Measurements from ENCODE around the gene NFRKB.
A peak's percentile ranks its signal among the peaks of the same experiment; 100 is the strongest.

NFRKB gene

DNA sequence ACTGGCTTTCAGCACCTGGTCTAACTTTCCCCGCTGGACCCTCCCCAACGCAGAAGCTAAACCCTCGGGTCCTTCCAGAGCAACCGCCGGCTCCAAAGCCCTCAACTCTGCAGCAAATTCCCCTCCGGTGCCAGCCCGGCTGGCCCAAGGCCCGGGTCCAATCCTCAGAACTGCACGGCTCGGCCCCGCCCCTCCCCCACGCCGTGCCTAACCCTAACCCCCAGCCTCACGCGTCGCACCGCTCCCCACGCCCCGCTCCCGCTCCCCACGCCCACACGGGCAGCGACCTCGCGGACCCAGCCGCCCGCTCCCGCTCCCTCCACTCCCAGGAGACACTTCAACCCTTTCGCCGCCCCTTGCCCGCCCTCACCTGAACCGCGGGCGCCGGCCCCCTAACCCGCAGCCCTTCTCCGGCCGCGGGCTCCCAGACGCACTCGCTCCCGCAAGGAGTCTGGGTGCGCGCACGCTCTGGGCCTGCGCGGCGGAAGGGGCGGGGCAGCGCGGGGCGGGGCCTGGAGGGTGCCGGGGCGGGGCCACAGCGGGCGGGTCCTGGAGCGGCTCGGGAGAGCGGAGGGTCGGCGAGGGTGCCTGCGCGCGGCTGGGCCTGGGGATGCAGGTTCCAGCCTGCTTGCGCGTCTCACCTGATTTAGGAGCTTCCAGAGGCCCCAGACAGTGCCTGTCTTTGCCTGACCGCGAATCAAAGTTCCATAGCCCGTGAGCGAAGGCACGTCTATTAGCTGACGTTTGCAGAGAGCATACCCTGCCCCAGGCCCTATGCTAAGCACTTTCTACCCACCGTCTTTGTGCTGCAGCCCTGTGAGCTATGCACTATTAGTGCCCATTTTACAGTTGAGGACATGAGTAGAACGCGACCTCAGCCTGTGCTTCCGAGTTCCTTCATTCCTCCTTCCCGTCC, at the start of gene NFRKB:
Gene NFRKB, minus strand, starts transcription at position 453 of the 916 bp plus-strand sequence. CDS start 2,729 bp downstream, outside the sequence.
- peak; percentile 83 for DNase-seq

DNA sequence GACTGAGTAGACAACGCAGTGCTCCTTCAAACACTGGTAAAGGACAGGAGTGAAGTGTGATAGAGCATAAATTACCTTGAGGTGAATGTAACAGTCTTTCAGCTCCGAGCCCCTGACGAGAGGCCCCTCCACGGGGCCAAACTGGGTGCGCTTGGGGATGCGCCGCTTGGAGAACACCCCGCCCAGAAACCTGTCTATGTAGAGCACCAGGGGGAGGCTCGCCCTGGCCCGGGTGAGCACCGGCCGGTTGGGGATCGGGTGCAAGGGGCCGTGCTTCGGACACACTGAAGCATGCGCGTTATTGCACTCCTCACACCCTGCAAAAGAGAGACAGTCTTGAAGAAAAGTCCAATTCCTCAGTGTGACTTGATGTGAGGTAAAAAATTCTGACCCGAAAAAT, 49.3 kb upstream of the NFRKB start:
- DNase-seq: no peak

DNA sequence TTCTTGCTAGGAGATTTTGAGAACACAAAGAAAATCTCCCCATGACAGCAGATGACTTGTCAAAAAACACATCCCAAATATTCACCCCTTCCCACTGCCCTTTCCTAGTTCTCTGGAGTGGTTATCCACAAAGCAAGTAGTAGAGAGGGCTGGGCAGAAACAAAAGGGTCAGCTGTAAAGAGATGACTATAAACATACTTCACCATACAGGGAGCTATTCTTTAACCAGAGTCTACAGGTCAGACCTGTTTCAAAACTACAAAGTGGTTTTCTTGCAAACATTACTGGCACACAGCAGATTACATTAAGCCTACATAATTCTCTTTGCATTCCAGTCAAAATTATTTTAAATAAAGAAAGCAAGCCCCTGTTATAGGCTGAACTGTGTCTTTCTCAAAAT, 47.7 kb upstream of the NFRKB start:
- no peak for DNase-seq

DNA sequence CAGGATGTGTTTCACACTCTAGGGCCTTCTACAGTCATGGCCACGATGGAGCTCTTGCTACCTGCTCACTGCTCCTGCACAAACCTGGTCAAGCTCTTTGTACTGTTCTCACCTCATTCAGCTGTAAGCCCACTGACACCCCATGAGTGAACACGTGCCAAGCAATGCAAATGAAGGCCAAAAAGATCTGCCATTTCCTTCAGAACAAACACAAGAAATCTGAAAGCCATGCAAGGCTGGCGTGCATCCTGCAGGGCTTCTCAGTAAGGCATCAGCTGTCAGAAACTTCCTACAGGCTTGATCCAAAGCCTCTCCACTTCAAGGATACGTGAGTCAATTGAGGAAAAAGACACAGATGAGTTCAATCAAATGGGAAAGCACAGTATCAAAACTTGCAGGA, 44.1 kb upstream of the NFRKB start:
- DNase-seq: no peak

DNA sequence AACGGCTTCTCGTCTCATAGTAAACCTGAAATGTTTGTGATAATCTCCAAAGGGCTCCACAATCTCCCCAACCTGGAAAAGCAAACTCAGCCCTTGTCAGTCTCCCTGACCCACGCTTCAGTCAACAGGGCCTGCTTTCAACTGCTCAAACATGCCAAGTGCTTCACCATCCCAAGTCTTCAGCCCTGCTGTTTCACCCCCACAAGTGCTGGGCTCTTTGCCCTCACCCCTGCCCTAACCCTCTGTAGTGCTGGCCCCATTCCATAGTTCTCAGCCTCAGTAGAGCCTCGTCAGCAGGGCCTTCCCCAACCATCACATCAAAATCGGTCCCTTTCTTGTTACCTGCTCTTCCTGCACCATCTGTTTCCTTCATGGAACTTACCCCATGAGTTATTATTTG, 43.4 kb upstream of the NFRKB start:
- DNase-seq: no peak

DNA sequence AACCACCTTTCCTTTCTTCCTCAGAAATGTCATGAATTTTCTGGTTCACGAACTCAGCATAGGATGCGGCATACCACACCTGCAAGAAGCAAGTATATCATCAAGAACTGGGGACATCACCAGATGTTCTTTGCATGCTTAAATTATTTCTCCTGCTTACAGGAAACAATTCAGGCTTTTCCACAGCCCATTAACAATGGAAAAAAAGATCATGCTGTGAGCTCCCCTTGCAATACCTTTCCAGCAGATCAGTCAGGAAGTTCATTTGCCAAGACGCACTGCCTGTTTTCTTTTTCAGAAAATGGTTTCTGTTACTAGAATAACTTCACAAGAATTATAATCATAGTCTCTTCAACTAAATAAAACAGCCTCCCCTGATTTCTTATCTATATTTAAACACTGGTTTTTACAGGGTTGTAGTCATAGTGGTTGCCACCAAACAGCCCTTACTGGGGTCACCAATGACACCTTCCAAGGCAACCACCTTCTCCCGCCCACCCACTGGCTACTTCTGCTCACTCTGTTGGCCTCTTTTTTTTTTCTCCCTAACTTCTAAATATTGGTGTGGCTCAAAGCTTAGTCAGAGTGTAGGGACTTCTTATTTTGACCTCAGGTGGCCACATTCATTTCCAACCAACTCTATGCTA, 42.3 kb upstream of the NFRKB start:
- DNase-seq: no peak

DNA sequence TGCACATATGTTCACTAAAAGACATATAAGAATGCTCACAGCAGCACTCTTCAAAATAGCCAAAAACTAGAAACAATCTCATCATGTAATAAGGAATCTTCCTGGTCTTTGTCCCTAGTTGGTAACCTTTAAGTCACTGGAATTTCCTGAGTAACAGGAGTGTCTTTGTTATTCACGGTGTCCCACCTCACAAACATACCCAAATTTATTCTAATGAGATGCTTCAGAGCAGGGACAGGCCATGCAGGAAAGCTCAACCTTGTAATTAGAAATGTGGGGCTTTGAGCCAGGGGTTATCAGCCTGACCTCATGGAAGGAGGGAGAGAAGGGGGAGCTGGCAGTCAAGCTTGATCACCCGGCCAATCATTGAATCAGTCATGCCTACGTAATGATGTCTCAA, 40.3 kb upstream of the NFRKB start:
- DNase-seq: no peak

DNA sequence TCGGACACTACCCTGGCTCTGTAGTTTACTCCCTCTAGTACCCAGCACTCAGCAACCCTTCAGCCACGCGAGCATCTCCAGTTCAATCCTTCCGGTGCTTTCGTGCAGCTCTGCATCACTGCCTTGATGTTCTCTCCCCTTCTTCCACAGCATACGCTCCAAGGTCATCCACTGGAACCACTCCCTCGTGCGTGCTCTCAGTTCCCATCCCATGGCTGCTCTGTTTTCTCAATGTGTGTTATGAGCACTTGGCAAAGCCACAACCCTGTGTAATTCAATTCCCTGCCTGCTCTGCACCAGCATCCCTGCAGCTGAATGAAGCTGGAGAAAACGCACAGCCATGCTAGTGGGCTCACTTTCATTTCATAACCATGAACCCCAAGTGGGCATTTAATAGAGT, 38.5 kb upstream of the NFRKB start:
- no peak for DNase-seq

DNA sequence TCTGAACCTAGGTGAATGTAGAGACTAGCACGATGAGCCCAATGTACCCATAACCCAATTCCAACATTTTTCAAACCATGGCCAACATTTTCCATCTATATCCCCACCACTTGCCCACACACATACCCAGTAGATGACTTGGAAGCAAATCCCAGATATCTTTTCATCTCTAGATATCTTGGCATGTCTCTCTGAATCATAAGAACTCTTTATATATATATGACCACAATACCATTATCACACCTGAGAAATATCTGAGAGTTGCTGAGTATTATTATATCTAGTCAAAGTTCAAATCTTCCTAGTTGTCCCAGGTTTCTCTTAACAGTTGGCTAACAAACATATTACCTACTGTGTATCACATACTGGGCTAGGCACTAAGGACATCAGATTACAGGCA, 37.9 kb upstream of the NFRKB start:
- no peak for DNase-seq

DNA sequence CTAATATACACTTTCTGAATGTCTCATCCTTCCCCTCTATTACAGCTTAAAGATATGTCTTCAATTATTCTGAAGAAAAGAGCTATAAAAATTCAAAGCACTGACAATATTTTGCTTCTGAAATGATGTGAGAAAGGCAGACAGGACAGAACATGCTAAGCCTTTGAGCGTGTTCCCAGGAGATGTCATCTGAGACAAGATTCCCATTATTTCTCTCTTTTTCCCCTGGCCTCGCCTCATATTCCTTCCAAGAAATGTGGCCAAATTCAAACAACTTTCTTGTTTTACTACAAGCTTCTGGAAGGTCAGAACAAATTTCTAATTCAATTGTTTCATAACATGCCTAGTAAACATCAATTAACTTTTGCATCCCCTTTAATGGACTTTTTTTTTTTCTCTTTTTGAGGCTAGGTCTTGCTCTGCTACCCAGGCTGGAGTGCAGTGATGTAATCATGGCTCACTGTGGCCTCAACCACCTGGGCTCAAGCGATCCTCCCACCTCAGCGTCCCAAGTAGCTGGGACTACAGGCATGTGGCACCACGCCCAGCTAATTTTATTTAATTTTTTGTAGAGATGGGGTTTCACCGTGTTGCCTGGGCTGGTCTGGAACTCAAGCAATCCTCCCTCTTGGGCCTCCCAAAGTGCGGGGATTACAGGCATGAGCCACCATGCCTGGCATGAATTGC, 37.1 kb upstream of the NFRKB start:
- DNase-seq: no peak

DNA sequence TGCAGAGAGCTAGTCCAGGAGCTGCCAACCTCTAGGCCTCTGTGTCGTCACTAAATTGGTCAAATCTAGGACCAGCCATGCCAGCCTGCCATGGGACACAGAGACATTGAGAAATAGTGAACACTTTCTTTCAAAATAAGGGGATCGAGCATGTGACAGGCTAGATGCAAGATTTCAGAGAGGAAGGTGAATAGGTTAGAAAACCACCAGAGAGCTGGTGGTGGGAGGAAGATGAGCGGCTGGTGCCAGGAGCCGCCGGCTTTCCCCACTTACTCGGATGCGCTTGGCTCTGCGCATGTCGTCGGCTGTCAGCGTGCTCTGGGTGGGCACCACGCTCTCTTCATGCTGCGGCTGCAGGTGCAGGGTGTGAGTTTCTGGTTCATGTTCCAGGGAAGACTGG, 35.4 kb upstream of the NFRKB start:
- DNase-seq: no peak

DNA sequence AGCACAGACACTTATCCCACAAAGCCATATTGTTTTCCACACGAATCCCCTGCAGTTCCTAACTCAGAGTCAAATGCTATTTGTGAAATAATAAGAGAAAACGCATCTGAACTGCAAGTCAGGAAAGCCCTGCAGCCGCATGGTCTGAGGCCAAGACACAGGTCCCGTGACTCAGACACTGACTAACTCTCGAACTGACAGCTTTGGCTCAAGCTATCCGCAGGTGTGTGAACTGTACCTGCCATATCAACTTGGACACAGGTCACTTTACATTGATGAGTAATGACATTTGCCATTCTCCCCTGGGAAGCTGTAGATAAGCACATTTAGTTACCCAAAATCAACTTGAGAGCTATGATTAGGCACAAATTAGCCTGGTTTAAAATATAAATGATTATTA, 34.9 kb upstream of the NFRKB start:
- DNase-seq: no peak

DNA sequence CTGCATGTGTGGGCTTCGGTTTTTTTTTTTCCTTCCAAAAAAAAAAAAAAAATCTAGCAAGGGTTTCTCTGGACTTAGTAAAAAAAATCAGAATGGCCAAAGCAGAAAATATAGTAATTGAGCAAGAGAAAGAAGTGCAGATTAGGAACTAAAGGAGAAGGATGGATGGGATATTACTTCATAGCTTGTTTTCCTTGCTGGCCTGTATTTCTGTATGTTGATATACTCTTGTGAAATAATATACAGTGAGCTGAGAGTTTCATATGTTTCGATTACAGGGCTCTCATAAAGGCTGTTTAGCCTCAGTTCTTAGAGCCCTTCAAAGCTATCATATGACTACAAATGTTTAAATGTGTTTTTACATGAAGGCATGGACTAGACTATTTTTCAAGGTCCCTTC, 34.3 kb upstream of the NFRKB start:
- no peak for DNase-seq

DNA sequence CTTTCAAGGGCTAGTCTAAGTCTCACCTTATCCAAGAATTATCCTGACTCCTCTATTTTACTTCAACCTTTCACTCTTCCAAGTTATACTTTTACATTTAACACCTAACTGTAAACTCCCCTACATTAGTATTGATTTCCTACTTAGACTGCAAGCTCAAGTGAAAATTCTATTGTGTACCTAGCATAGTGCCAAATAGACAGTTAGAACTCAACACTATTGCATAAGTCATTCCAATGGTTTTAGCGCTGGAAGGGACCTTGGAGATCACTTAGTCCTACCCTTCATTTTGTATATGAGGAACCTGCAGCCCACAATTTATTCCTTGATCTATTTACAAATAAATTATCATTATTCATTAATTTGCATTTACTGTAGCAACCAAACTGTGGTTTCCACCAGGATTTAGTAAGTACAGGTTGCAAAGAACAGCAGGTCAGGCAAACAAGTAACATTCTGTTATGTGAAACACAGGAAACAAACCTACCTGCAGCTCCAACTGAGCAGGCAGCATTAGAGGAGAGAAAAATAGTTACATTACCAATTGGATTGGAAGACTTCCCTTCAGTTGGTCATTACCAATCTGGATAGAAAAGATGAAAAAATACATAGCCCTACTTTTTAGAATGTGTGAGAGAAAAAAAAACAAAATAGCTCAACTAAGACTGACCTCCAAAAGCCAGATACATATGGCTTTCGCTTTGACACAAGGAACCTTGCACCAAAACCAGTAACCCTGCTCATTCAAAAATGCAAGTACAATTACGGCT, 33.7 kb upstream of the NFRKB start:
- no peak for DNase-seq

DNA sequence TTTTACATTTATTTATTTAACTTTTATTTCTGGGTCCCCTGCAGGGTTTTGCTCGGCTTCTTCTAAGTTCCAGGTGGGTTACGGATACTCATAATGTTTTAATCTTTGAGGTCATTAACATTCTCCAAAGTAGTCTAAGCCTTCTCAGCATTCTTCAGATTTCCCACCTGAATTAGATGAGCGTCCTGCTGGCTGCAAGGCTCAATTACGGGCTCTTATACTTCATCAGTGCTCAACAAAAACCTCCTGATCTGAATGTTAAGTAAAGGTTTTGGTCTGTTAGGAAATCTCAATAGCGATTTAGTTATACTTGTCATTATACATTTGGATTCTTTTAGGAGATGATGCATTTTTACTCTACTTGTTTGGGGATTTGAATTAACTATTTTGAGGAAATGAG, 27.3 kb upstream of the NFRKB start:
- DNase-seq: no peak

DNA sequence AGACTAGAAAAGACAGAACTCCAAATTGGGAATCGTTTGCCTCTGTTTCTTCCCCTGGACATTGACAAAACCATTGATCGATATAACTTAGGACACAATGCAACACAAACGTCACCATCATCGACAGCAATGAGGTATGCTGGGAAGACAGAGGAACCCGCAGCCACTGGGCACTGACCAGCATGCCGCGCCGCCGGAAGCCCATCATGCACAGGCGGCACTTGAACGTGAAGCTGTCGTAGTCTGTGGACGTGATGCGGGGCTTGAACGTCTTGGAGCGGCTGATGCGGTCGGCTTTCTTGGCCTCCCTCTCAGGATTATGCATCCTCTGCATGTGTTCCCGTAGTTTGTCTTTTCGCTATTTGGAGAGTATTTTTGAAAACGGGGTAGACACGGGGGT, 23.0 kb upstream of the NFRKB start:
- DNase-seq: no peak

DNA sequence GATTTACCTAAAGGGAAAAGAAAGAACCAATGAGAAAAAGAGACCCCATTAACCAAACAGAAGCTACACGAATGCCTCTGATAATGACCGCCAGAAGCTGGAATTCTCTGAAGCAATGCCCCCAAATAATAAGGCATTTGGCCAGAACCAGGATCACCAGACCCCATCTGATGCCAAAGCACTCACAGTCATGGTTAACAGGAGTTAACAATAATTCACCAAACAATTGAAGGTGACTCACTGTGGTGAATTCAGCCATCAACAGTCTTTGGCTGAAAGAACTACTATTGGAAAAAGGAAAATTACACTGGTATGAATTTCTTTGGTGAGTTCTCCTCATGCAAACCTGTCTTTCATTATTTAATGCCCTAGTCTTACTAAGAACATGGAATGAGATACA, 21.9 kb upstream of the NFRKB start:
- DNase-seq: no peak

DNA sequence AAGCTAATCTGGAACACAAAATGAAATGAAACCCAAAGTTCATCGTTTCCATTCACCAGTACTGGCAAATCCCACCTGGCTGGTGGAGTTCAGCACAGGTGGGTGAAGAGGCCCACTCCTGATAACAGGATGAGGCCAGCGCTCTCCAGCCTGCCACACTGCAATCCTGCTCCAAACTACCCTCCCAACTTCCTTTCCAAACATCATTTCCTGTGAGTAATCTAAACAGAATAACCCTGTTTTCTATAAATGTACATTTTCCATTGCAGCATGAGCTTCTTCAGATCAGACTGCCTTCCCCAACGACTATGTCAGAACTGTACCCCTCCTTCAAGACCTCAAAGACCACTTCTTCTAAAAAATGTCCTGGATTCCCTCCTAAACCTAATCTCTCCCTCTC, 15.9 kb upstream of the NFRKB start:
- no peak for DNase-seq

DNA sequence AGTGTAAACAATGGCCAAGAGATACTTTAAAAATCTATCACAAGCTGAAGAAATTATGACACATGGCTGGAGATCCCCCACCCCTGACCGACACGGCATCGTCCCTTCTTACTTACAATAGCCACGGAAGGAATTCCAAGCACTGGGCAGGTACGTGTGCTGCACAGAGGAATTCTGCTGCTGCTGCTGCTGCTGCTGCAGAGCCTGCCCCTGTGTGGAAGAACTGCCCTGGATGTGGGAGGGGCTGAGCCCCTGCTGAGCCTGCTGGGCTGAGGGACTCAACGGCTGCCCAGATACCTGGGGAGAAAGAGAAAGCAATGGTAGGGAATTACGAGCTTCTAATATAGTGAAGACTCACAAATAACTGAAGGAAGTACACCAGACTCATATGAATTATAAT, 15.0 kb upstream of the NFRKB start:
- DNase-seq: no peak

DNA sequence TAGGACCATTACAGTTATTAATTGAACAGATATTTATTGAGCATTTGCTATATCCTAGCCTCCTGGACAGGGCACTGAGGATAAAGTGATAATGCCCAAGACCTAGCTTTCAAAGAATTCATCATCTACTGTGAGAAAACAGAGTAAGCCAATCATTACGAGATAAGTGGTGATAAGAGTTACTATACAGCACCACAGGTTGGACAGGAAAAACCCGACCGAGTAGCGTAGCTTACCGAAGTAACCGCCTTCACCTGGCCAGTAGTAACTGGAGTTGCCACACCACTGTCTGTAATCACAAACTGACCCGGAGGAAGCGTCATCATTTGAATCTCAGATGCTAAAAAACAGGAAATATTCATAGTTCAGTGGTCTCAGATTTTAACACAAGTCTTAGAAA, 10.0 kb upstream of the NFRKB start:
- no peak for DNase-seq

DNA sequence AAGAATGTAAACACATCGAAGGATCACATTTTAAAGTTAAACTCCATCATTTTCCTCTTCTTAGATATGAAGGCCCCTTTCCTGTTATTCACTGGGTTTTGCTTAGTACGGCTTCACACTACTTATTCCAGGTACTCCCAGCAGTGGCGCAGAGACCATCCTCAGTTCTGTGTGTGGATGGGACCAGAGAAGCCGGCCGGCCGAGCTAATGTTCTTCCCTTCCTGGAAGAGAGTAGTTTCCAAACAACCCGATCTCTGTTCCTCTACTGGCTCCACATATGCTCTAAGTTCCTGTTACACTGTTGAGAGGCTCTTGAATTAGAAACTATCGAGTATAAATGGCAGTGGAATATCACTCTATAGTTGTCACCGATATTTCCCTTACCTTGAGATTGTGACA, 684 bp upstream of the NFRKB start:
- no peak for DNase-seq

DNA sequence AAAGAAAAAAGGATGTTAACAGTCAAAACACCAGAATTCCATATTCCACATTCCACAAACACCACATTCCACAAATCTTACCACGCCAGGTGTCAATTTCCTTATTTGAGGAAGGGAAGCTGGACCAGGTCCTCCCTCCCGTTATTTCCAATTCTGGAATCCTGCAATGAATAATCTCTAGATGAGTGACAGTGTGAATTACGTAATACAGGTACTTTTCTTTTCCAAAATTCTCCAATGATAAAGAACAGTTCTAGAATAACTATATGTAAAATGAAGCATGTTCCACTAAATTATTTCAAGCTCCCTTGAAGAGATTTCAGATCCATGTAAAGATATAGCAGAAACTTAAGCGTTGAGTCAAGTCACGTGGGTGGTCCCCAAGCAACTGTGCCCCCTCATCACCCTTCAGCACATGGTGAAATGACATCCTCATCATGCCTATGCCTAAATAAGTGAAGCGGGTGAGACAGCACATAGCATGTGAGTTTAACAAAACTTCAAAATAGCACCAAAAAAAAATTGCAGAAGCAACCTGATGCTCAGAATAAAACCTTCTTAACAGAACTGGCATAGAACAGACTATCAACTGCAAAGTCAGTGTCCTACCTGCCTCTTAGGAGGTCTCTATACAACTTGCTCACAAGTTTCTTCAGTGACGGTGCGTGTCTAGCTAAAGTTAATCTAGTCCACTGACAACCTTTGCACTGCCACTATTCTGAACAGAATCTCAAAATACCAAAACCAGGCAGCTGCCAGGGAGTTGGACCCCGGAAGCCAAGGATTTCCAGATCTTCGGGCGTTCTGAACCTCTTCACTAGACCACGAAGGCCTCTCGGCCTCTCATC, 876 bp downstream of the NFRKB start:
- DNase-seq: peak; percentile 34

Data from NCI-H1092 treated with DMSO at 0.1 percent for 48 hours (cell line).